K562 (cell line): ENCODE measurements around the gene DMD. TPM values are rescaled to one million over a fixed set of nuclear protein-coding genes. Genes with fewer than 3 reads are reported as not detected.

Source experiments
- ATAC-seq: fragments of 200-7000 bp; cut with Tn5 transposase; 3 replicates; pipeline ENCODE4 v1.9.1; 2020; ENCODE audit warnings: moderate library complexity
- BruUV-seq: library from RNA; stranded (reverse); fragments of 400-500 nt; replicated peaks from 2 replicates; lab custom pipeline; 2021; lab: Mats Ljungman, UMichigan
- CTCF ChIA-PET: fragments of 300-600 bp; formaldehyde crosslinking; extraction: SDS; loops from one replicate; lab custom pipeline; 2021; ENCODE audit warnings: low intra/inter-chr PET ratio; lab: Yijun Ruan, JAX
- POLR2A ChIA-PET: fragments of 300-600, 350-650 bp; sonication (Branson Sonifier 250); formaldehyde crosslinking; extraction: SDS; loops from one replicate; lab custom pipeline; 2021; ENCODE audit warnings: antibody characterized with exemption, inconsistent platforms; lab: Yijun Ruan, JAX
- DNase-seq, 4 experiments: peaks; one replicate each; pipeline versions ENCODE4 v3.0.0 to v3.0.0-alpha.2; 2011 to 2018; ENCODE audit warnings: low spot score in 3 of 4, mixed read lengths in 3 of 4; ENCODE audit errors: extremely low read depth in 1 of 4
- FAIRE-seq: peaks from 2 replicates; lab custom pipeline; 2011; peaks lifted over from hg19 to GRCh38; lab: Jason Lieb, UNC
- H2AFZ ChIP-seq: 2 replicates; pipeline ENCODE4 v1.6.0; 2011; ENCODE audit warnings: low read depth, low read length, control low read depth, inconsistent platforms
- H3K27ac ChIP-seq: fragments of 200-600 bp; 3 replicates; pipeline ENCODE4 v1.8.0; 2011; ENCODE audit warnings: low read depth, mild to moderate bottlenecking, control low read depth, inconsistent platforms, low read length, moderate library complexity, mixed read lengths; ENCODE audit errors: extremely low read depth
- H3K27me3 ChIP-seq, 2 experiments: fragments of 300-600 bp in 1 of 2; 2 replicates in 1 of 2; 3 replicates in 1 of 2; pipeline versions ENCODE4 v1.6.0 to v1.8.0; 2011; ENCODE audit warnings: inconsistent platforms in 2 of 2, low read length in 2 of 2, mild to moderate bottlenecking in 1 of 2, mixed read lengths in 1 of 2, moderate library complexity in 1 of 2; ENCODE audit not compliant: control insufficient read depth in 2 of 2, insufficient read depth in 2 of 2
- H3K36me3 ChIP-seq: fragments of 300-600 bp; 3 replicates; pipeline ENCODE4 v1.8.0; 2011; ENCODE audit warnings: mild to moderate bottlenecking, low read length, inconsistent platforms; ENCODE audit not compliant: control insufficient read depth, insufficient read depth
- H3K4me1 ChIP-seq, 2 experiments: fragments of 200-600 bp in 1 of 2; replicated peaks in 1 of 2; 2 replicates in 1 of 2; 3 replicates in 1 of 2; pipeline versions ENCODE4 v1.5.1 to v1.8.0; 2011; ENCODE audit warnings: inconsistent platforms in 2 of 2, low read length in 2 of 2, mild to moderate bottlenecking in 1 of 2, mixed read lengths in 1 of 2, moderate library complexity in 1 of 2; ENCODE audit not compliant: control insufficient read depth in 2 of 2, insufficient read depth in 2 of 2
- H3K4me2 ChIP-seq: 2 replicates; pipeline ENCODE4 v1.6.1; 2011; ENCODE audit warnings: low read length, control low read depth, inconsistent platforms, mixed read lengths; ENCODE audit not compliant: insufficient read depth
- H3K4me3 ChIP-seq: fragments of 200-600 bp; sonication (generic), shearing (Covaris generic); 2 replicates; pipeline ENCODE4 v1.5.1; 2016; ENCODE audit warnings: control low read depth, inconsistent platforms
- H3K79me2 ChIP-seq: fragments of 200-600 bp; 3 replicates; pipeline ENCODE4 v1.8.0; 2011; ENCODE audit warnings: low read length, inconsistent platforms; ENCODE audit not compliant: control insufficient read depth, insufficient read depth
- H3K9ac ChIP-seq, 2 experiments: 2 replicates each; pipeline versions ENCODE4 v1.6.0 to v1.6.1; 2011; ENCODE audit warnings: low read depth in 2 of 2, low read length in 2 of 2, control low read depth in 1 of 2, inconsistent platforms in 1 of 2, mild to moderate bottlenecking in 1 of 2, mixed read lengths in 1 of 2; ENCODE audit not compliant: insufficient read depth in 1 of 2
- H3K9me1 ChIP-seq: one replicate; pipeline ENCODE4 v1.6.0; 2011; ENCODE audit warnings: inconsistent platforms, mild to moderate bottlenecking, low read length, moderate library complexity; ENCODE audit not compliant: control insufficient read depth, insufficient read depth
- H3K9me3 ChIP-seq: replicated peaks from 2 replicates; pipeline ENCODE4 v1.5.1; 2011; ENCODE audit warnings: low read depth, low read length, inconsistent platforms; ENCODE audit not compliant: control insufficient read depth, insufficient read depth
- H4K20me1 ChIP-seq: replicated peaks from 2 replicates; pipeline ENCODE4 v1.6.1; 2011; ENCODE audit warnings: low read length, inconsistent platforms, mixed read lengths; ENCODE audit not compliant: control insufficient read depth, insufficient read depth
- ARID1B ChIP-seq: fragments of 450-650 bp; IDR thresholded peaks from 2 replicates; pipeline ENCODE4 v1.6.1; 2016; ENCODE audit warnings: antibody characterized with exemption, mild to moderate bottlenecking, inconsistent platforms
- NFIX ChIP-seq: fragments of 250-450 bp; sonication (Bioruptor Pico); IDR thresholded peaks from 2 replicates; pipeline ENCODE4 v1.4.0; 2020; ENCODE audit warnings: low read depth, mild to moderate bottlenecking, moderate library complexity
- PURB ChIP-seq: sonication (generic); formaldehyde crosslinking; IDR thresholded peaks from 2 replicates; pipeline ENCODE4 v1.9.0; 2021; ENCODE audit warnings: low read depth, mild to moderate bottlenecking, missing genetic modification reagents
- RFX5 ChIP-seq: IDR thresholded peaks from 2 replicates; pipeline ENCODE4 v1.6.1; 2011; ENCODE audit warnings: low read depth, mild to moderate bottlenecking, improper control_type of control experiment, low read length
- SETDB1 ChIP-seq: IDR thresholded peaks from one replicate; pipeline ENCODE4 v1.6.1; 2012; ENCODE audit warnings: low read length, control low read depth, inconsistent platforms
- SMARCA4 ChIP-seq: fragments of 450-650 bp; IDR thresholded peaks from 2 replicates; pipeline ENCODE4 v1.6.1; 2016
- SMARCA5 ChIP-seq: fragments of 450-650 bp; IDR thresholded peaks from 2 replicates; pipeline ENCODE4 v1.6.1; 2016
- TSC22D4 ChIP-seq: fragments of 450-650 bp; IDR thresholded peaks from 2 replicates; pipeline ENCODE4 v1.6.1; 2016; ENCODE audit warnings: missing genetic modification characterization, missing biosample characterization, control low read depth
- ZHX1 ChIP-seq: fragments of 150-350 bp; conservative IDR thresholded peaks from 2 replicates; pipeline ENCODE4 v1.6.1; 2014; ENCODE audit warnings: low read length
- ZNF436 ChIP-seq: fragments of 250-450, 450-650 bp; sonication (Bioruptor Pico); formaldehyde crosslinking; IDR thresholded peaks from 2 replicates; pipeline ENCODE4 v1.7.0; 2020; ENCODE audit warnings: mild to moderate bottlenecking
- WGBS: fragments of 100-300 bp; shearing (Covaris generic); methylation state at CpG from one replicate; pipeline ENCODE4 v1.1.6; 2016; ENCODE audit warnings: low coverage, mixed read lengths; ENCODE audit not compliant: insufficient coverage; ENCODE audit errors: missing lambda C conversion rate; 5-methylcytosine and 5-hydroxymethylcytosine counted together
- in situ Hi-C: fragments of 300-500 bp; cut with MboI; formaldehyde crosslinking; loops from 4 replicates; pipeline ENCODE4 v1.15.0; 2018; ENCODE audit warnings: inconsistent platforms, mixed read lengths
- intact Hi-C: fragments of 100-400 bp; cut with micrococcal nuclease; formaldehyde crosslinking; loops from 2 replicates; pipeline ENCODE4 v1.14.2; 2022
- polyA plus RNA-seq, 8 experiments: library from polyadenylated mRNA; depleted of rRNA in 4 of 8; stranded (reverse) in 5 of 8; unstranded in 3 of 8; fragments of >200 nt; fragmentation: Nextera tagmentation in 2 of 8; fragmentation: Illumina TruSeq in 1 of 8; extraction: Ambion mirVana in 2 of 8; extraction: Trizol in 1 of 8; gene quantifications; 2 replicates each; pipeline versions ENCODE4 v1.2.1 to v1.2.3, GENCODE V29; 2011 to 2014; ENCODE audit warnings: inconsistent platforms in 1 of 8, missing spikeins in 1 of 8
- total RNA-seq, 7 experiments: library from RNA; depleted of rRNA in 6 of 7; stranded (reverse); fragments of >200 nt in 6 of 7; fragmentation: Illumina TruSeq in 2 of 7; extraction: Trizol in 2 of 7; gene quantifications; 2 replicates each; pipeline versions ENCODE4 v1.2.1 to v1.2.3, GENCODE V29; 2011 to 2021; ENCODE audit warnings: low replicate concordance in 1 of 7
- TF ChIP-seq, protein P1 (sequence below): sonication (generic); formaldehyde crosslinking; IDR thresholded peaks from 2 replicates; pipeline ENCODE4 v1.8.0; 2022; ENCODE audit warnings: missing genetic modification reagents, mild to moderate bottlenecking, moderate library complexity, borderline replicate concordance
- TF ChIP-seq, protein P2 (sequence below): fragments of 250-450 bp; sonication (Bioruptor Pico); IDR thresholded peaks from 2 replicates; pipeline ENCODE4 v1.4.0; 2020; ENCODE audit warnings: mild to moderate bottlenecking

DMD gene
- total and polyA plus RNA-seq, 9 of the 15 experiments (the other 6 are each of a cell fraction or from before 2014, with no cell fraction given), result 3.8 to 20.4 (median 11.4) TPM

DNA sequence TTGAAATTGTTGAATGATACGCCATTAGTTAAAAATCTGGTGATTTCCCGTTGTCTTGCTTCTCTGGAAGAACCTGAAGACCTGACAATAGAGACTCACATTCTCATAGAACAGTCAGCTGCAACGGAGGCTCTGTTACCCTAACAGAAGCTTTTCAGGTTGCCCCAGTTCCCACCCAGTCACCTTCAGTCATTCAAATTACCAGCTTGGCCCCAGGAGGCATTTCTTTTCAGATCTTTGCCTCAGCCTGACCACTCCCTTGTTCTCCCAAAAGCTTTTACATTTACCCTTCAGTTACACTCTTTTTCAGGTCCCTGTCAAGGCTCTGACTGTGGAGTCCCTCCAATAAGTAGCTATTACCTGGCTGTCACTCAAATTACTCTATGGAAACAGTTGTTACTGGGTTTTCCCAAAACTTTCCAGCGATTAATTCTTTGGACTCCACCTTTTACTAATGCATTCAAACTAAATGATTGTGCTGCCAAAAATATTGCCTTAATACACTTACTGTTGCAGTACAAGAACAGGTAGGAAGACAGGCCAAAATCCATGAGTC is 1977.3 kb downstream of the DMD start:
- in situ Hi-C loops, result no loop called here
- TF ChIP-seq RFX5 (no peak), PURB (no peak), ARID1B (no peak), SMARCA5 (no peak), SMARCA4 (no peak), ZNF436 (CRISPR knock-in tag) (no peak), ZHX1 (no peak), NFIX (CRISPR knock-in tag) (no peak), TSC22D4 (tag) (no peak), SETDB1 (no peak)
- TF ChIP-seq, protein P1, sequence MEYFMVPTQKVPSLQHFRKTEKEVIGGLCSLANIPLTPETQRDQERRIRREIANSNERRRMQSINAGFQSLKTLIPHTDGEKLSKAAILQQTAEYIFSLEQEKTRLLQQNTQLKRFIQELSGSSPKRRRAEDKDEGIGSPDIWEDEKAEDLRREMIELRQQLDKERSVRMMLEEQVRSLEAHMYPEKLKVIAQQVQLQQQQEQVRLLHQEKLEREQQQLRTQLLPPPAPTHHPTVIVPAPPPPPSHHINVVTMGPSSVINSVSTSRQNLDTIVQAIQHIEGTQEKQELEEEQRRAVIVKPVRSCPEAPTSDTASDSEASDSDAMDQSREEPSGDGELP (CRISPR knock-in tag), result no peak
- TF ChIP-seq, protein P2, sequence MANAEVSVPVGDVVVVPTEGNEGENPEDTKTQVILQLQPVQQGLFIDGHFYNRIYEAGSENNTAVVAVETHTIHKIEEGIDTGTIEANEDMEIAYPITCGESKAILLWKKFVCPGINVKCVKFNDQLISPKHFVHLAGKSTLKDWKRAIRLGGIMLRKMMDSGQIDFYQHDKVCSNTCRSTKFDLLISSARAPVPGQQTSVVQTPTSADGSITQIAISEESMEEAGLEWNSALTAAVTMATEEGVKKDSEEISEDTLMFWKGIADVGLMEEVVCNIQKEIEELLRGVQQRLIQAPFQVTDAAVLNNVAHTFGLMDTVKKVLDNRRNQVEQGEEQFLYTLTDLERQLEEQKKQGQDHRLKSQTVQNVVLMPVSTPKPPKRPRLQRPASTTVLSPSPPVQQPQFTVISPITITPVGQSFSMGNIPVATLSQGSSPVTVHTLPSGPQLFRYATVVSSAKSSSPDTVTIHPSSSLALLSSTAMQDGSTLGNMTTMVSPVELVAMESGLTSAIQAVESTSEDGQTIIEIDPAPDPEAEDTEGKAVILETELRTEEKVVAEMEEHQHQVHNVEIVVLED (CRISPR knock-in tag), result no peak
- Histone ChIP-seq H3K9ac (no peak overlapping the region), H3K9me1 (no peaks in the 10 kb centered on the region), H3K27ac (no peak overlapping the region), H3K36me3 (no peaks in the 10 kb centered on the region), H3K9me3 (no peaks in the 10 kb centered on the region), H3K4me3 (no peak overlapping the region), H3K79me2 (no peaks in the 10 kb centered on the region), H3K27me3 (no peaks in the 10 kb centered on the region), H2AFZ (no peak overlapping the region), H4K20me1 (no peaks in the 10 kb centered on the region; the same call in 1 of the 2 replicates), H3K4me2 (no peak overlapping the region), H3K4me1 (no peaks in the 10 kb centered on the region)
- WGBS, result 14% methylated on average over 3 of the region's 4 CpGs
- ChIA-PET CTCF (no interaction called here), POLR2A (no interaction called here)
- intact Hi-C loops, result no loop called here
- FAIRE-seq (no peak), ATAC-seq (no peak), DNase-seq (no peak)
- no TSS peak for BruUV-seq
